AG04450 (cell line): ENCODE measurements around the gene FLNB. TPM values are rescaled to one million over a fixed set of nuclear protein-coding genes. Genes with fewer than 3 reads are reported as not detected.

Experiments
- CTCF ChIA-PET: fragments of 300-600, 350-600 bp; formaldehyde crosslinking; extraction: SDS; loops from one replicate; lab custom pipeline; 2022; ENCODE audit warnings: antibody characterized with exemption, inconsistent platforms; lab: Charles Lee
- POLR2A ChIA-PET: fragments of 350-600 bp; formaldehyde crosslinking; extraction: SDS; loops from one replicate; lab custom pipeline; 2021; ENCODE audit warnings: antibody characterized with exemption, inconsistent platforms; lab: Yijun Ruan, JAX
- DNase-seq: peaks from one replicate; pipeline ENCODE4 v3.0.0-alpha.2; 2011; ENCODE audit warnings: low read depth, low spot score
- H3K27ac ChIP-seq: one replicate; pipeline ENCODE4 v1.5.1; 2012; ENCODE audit warnings: low read depth, low read length, control low read depth
- H3K27me3 ChIP-seq: one replicate; pipeline ENCODE4 v1.6.0; 2012; ENCODE audit warnings: low read length; ENCODE audit not compliant: control insufficient read depth, insufficient read depth
- H3K4me3 ChIP-seq: 2 replicates; pipeline ENCODE4 v1.5.1; 2011; ENCODE audit warnings: mild to moderate bottlenecking, low read depth, low read length, control low read depth
- H3K9me3 ChIP-seq: 2 replicates; pipeline ENCODE4 v1.5.1; 2012; ENCODE audit warnings: low read length; ENCODE audit not compliant: control insufficient read depth, insufficient read depth
- CTCF ChIP-seq: IDR thresholded peaks from 2 replicates; pipeline ENCODE4 v1.5.1; 2011; ENCODE audit warnings: low read depth, low read length, control low read depth, inconsistent platforms
- polyA plus RNA-seq: library from polyadenylated mRNA; depleted of rRNA; stranded (reverse); fragments of >200 nt; gene quantifications from 2 replicates; pipeline ENCODE4 v1.2.3, GENCODE V29; 2011

Gene FLNB
- polyA plus RNA-seq, 1 experiment: 89.6 TPM

- Histone ChIP-seq H3K27ac (no peak overlapping the region), H3K27me3 (no peaks in the 10 kb centered on the region), H3K9me3 (no peaks in the 10 kb centered on the region), H3K4me3 (no peak overlapping the region)
- CTCF ChIA-PET: interaction anchor here (1.6 kb wide), 1 partner anchor 112 kb away, joined by 3 read pairs; no protein-coding TSS in a partner anchor
- TF ChIP-seq CTCF: no peak
- no peak for DNase-seq
- POLR2A ChIA-PET: interaction anchor here (0.6 kb wide), 1 partner anchor 90 kb away, joined by 3 read pairs; no protein-coding TSS in a partner anchor
Observed at GRCh38 chr3:58074116-58074715, 66.0 kb downstream of the FLNB start.

GRCh38 chr3:58074997-58075396 lies 66.8 kb downstream of the FLNB start:
- POLR2A ChIA-PET: no interaction called here
- no peak for DNase-seq
- TF ChIP-seq CTCF: no peak
- no peaks in the 10 kb centered on the region for H3K9me3 ChIP-seq
- H3K4me3 ChIP-seq: no peak overlapping the region
- no peak overlapping the region for H3K27ac ChIP-seq
- H3K27me3 ChIP-seq: no peaks in the 10 kb centered on the region
- CTCF ChIA-PET: interaction anchor here (1.0 to 1.6 kb wide), 2 partner anchors 67 to 112 kb away, joined by 3 read pairs; no protein-coding TSS in a partner anchor

- Histone ChIP-seq H3K27me3 (no peaks in the 10 kb centered on the region), H3K27ac (no peak overlapping the region), H3K9me3 (no peaks in the 10 kb centered on the region), H3K4me3 (no peak overlapping the region)
- TF ChIP-seq CTCF: no peak
- ChIA-PET CTCF (no interaction called here), POLR2A (no interaction called here)
- DNase-seq: no peak
Observed at GRCh38 chr3:58077596-58078285, 69.5 kb downstream of the FLNB start.

GRCh38 chr3:58078610-58079009 lies 70.4 kb downstream of the FLNB start:
- ChIA-PET POLR2A (no interaction called here), CTCF (no interaction called here)
- no peak for DNase-seq
- Histone ChIP-seq H3K27ac (no peak overlapping the region), H3K9me3 (no peaks in the 10 kb centered on the region), H3K4me3 (no peak overlapping the region), H3K27me3 (no peaks in the 10 kb centered on the region)
- TF ChIP-seq CTCF: no peak

GRCh38 chr3:58079773-58080172 lies 71.6 kb downstream of the FLNB start:
- Histone ChIP-seq H3K4me3 (no peak overlapping the region), H3K9me3 (no peaks in the 10 kb centered on the region), H3K27ac (no peak overlapping the region), H3K27me3 (no peaks in the 10 kb centered on the region)
- no peak for TF ChIP-seq CTCF
- POLR2A ChIA-PET: no interaction called here
- no peak for DNase-seq
- CTCF ChIA-PET: no interaction called here
